Motor neuron (in vitro differentiated cells): ENCODE data around the gene WDR27. TPM values are rescaled to one million over a fixed set of nuclear protein-coding genes. Genes with fewer than 3 reads are reported as not detected.
A peak's percentile ranks its signal among the peaks of the same experiment; 100 is the strongest.
"Not testable (repeated sequence)": the region's sequence is repeated elsewhere in the genome, so short reads cannot be mapped to it uniquely, and the experiment has no call there.

ENCODE experiments used
- ATAC-seq, 8 experiments: fragments of 200-7000 bp; cut with Tn5 transposase; replicated peaks in 6 of 8; 2 replicates each; pipeline ENCODE4 v1.8.0; 2021; ENCODE audit warnings: mild to moderate bottlenecking in 8 of 8, moderate library complexity in 8 of 8
- H3K27ac ChIP-seq, 2 donors: fragments of 250-450 bp; sonication (Bioruptor Pico); 2 replicates each; pipeline ENCODE4 v1.9.0; 2021; ENCODE audit warnings: antibody characterized with exemption in 2 of 2, mild to moderate bottlenecking in 2 of 2, moderate library complexity in 1 of 2
- H3K4me1 ChIP-seq, 2 donors: fragments of 250-450 bp; sonication (Bioruptor Pico); replicated peaks in 1 of 2; 2 replicates each; pipeline ENCODE4 v1.6.1; 2021; ENCODE audit warnings: antibody characterized with exemption in 2 of 2, mild to moderate bottlenecking in 2 of 2, moderate library complexity in 1 of 2
- H3K4me3 ChIP-seq, 5 donors: fragments of 250-450 bp; sonication (Bioruptor Pico); 2 replicates each; pipeline ENCODE4 v1.9.0; 2021; ENCODE audit warnings: antibody characterized with exemption in 5 of 5, mild to moderate bottlenecking in 5 of 5, moderate library complexity in 4 of 5
- WGBS, 10 experiments: fragments of 450-650 bp; shearing (Covaris generic); methylation state at CpG; one replicate each; pipeline ENCODE4 v1.0.0; 2022; 5-methylcytosine and 5-hydroxymethylcytosine counted together
- in situ Hi-C, 9 experiments: fragments of 400-800 bp; cut with MboI; loops; one replicate each; pipeline ENCODE4 v1.15.0; 2021; ENCODE audit warnings: low sequenced_read_pairs in 9 of 9, low pct_unique_long_range_greater_than_20kb in 2 of 9; ENCODE audit not compliant: unreplicated experiment in 9 of 9
- total RNA-seq, 8 experiments: library from RNA; unstranded; fragments of 300-600 nt; gene quantifications; 2 replicates each; pipeline versions ENCODE4 v1.2.3 to v1.2.4, GENCODE V29; 2022

Gene WDR27
- total RNA-seq, 8 experiments from 2014 or later: 21.7 to 66.0 (median 32.7) TPM

GRCh38 chr6:169653691-169654090 is 48.1 kb downstream of the WDR27 start:
- H3K4me3 ChIP-seq: no peak overlapping the region
- WGBS, 10 experiments: 60 to 96% (median 89%) methylated on average over 1 to 3 of the region's 6 CpGs; no CpG with 5 or more reads in 4 of the 10 experiments
- H3K27ac ChIP-seq: no peak overlapping the region
- H3K4me1 ChIP-seq: peaks cover 10 to 18% of the 10 kb centered on the region in 2 donors
- no peak for ATAC-seq
- in situ Hi-C loops: no loop called here

- H3K4me1 ChIP-seq: peaks cover 10 to 18% of the 10 kb centered on the region in 2 donors
- WGBS, 10 experiments: 80 to 100% (median 98%) methylated on average over 1 to 11 of the region's 11 CpGs
- no peak overlapping the region for H3K27ac ChIP-seq
- no peak overlapping the region for H3K4me3 ChIP-seq
- in situ Hi-C loops: no loop called here
- no peak for ATAC-seq
Observed at GRCh38 chr6:169652896-169653295, 48.9 kb downstream of the WDR27 start.

GRCh38 chr6:169651498-169651897 is 50.3 kb downstream of the WDR27 start:
- WGBS, 10 experiments: 67 to 100% (median 96%) methylated on average over 1 to 6 of the region's 12 CpGs; no CpG with 5 or more reads in 6 of the 10 experiments
- in situ Hi-C loops: no loop called here
- ATAC-seq: no peak
- H3K4me1 ChIP-seq: peaks cover 9 to 12% of the 10 kb centered on the region in 2 donors
- H3K4me3 ChIP-seq: no peak overlapping the region
- no peak overlapping the region for H3K27ac ChIP-seq

- in situ Hi-C loops: no loop called here
- Histone ChIP-seq H3K4me1 (peaks cover 6 to 7% of the 10 kb centered on the region in 2 donors), H3K27ac (no peak overlapping the region), H3K4me3 (no peak overlapping the region)
- ATAC-seq: no peak
- no CpG with 5 or more reads among the region's 6 CpGs for WGBS, 10 experiments
Observed at GRCh38 chr6:169650959-169651292, 50.9 kb downstream of the WDR27 start.

- Histone ChIP-seq H3K27ac (no peak overlapping the region), H3K4me1 (peaks cover 2 to 3% of the 10 kb centered on the region in 2 donors), H3K4me3 (no peak overlapping the region)
- no peak for ATAC-seq
- WGBS, 10 experiments: 100% methylated on average over 1 of the region's 3 CpGs; no CpG with 5 or more reads in 7 of the 10 experiments
- in situ Hi-C loops: no loop called here
Observed at GRCh38 chr6:169650241-169650958, 51.4 kb downstream of the WDR27 start.

- Histone ChIP-seq H3K4me3 (no peak overlapping the region), H3K4me1 (no peaks in the 10 kb centered on the region), H3K27ac (no peak overlapping the region)
- in situ Hi-C loops: no loop called here
- WGBS, 10 experiments: 80 to 98% (median 90%) methylated on average over 1 to 8 of the region's 9 CpGs; no CpG with 5 or more reads in 1 of the 10 experiments
- ATAC-seq: no peak
Observed at GRCh38 chr6:169648617-169649016, 53.2 kb downstream of the WDR27 start.

- ATAC-seq: peak in 2 of 8 experiments; percentile 48 to 90
- 10 to 100% (median 85%) methylated on average over 1 to 8 of the region's 10 CpGs for WGBS, 10 experiments
- no peaks in the 10 kb centered on the region for H3K4me1 ChIP-seq
- no peak overlapping the region for H3K27ac ChIP-seq
- in situ Hi-C loops: no loop called here
- H3K4me3 ChIP-seq: no peak overlapping the region
Observed at GRCh38 chr6:169648092-169648491, 53.7 kb downstream of the WDR27 start.

GRCh38 chr6:169647637-169648036 is 54.2 kb downstream of the WDR27 start:
- WGBS, 10 experiments: 13 to 100% (median 97%) methylated on average over 2 to 11 of the region's 13 CpGs; no CpG with 5 or more reads in 5 of the 10 experiments
- in situ Hi-C loops: no loop called here
- Histone ChIP-seq H3K27ac (no peak overlapping the region), H3K4me3 (no peak overlapping the region), H3K4me1 (no peaks in the 10 kb centered on the region)
- peak in 1 of 8 experiments; percentile 67 for ATAC-seq

GRCh38 chr6:169646906-169647567 is 54.8 kb downstream of the WDR27 start:
- Histone ChIP-seq H3K27ac (no peak overlapping the region), H3K4me3 (no peak overlapping the region), H3K4me1 (no peaks in the 10 kb centered on the region)
- no peak for ATAC-seq
- WGBS, 10 experiments: 71 to 100% (median 90%) methylated on average over 1 to 9 of the region's 19 CpGs; no CpG with 5 or more reads in 1 of the 10 experiments
- in situ Hi-C loops: no loop called here

GRCh38 chr6:169645459-169645858 is 56.4 kb downstream of the WDR27 start:
- H3K4me3 ChIP-seq, in situ Hi-C loops, ATAC-seq, H3K27ac ChIP-seq, H3K4me1 ChIP-seq: not testable (repeated sequence)
- 80 to 100% (median 98%) methylated on average over 1 to 5 of the region's 5 CpGs; no CpG with 5 or more reads in 1 of the 10 experiments for WGBS, 10 experiments

- in situ Hi-C loops: no loop called here
- Histone ChIP-seq H3K27ac (no peak overlapping the region), H3K4me3 (no peak overlapping the region), H3K4me1 (peaks cover 0 to 5% of the 10 kb centered on the region in 2 donors)
- WGBS, 10 experiments: 56 to 100% (median 73%) methylated on average over 1 of the region's 1 CpG; no CpG with 5 or more reads in 4 of the 10 experiments
- no peak for ATAC-seq
Observed at GRCh38 chr6:169643521-169643920, 58.3 kb downstream of the WDR27 start.

GRCh38 chr6:169642455-169642854 is 59.4 kb downstream of the WDR27 start:
- WGBS, 10 experiments: 80 to 93% (median 85%) methylated on average over 1 to 7 of the region's 15 CpGs; no CpG with 5 or more reads in 6 of the 10 experiments
- Histone ChIP-seq H3K27ac (no peak overlapping the region), H3K4me1 (peaks cover 0 to 5% of the 10 kb centered on the region in 2 donors), H3K4me3 (no peak overlapping the region)
- no peak for ATAC-seq
- in situ Hi-C loops: no loop called here

GRCh38 chr6:169641461-169642085 is 60.3 kb downstream of the WDR27 start:
- H3K4me3 ChIP-seq: no peak overlapping the region
- no peak overlapping the region for H3K27ac ChIP-seq
- 87 to 100% (median 97%) methylated on average over 3 to 24 of the region's 28 CpGs; no CpG with 5 or more reads in 2 of the 10 experiments for WGBS, 10 experiments
- ATAC-seq: no peak
- in situ Hi-C loops: no loop called here
- peaks cover 0 to 5% of the 10 kb centered on the region in 2 donors for H3K4me1 ChIP-seq
